GM12878 (cell line): ENCODE results near the gene MPC1. TPM values are rescaled to one million over a fixed set of nuclear protein-coding genes. Genes with fewer than 3 reads are reported as not detected.

Source experiments
- ATAC-seq: fragments of 200-7000 bp; cut with Tn5 transposase; 3 replicates; pipeline ENCODE4 v1.9.1; 2020; ENCODE audit warnings: mild to moderate bottlenecking, moderate library complexity
- BruUV-seq: library from RNA; stranded (reverse); fragments of 400-500 nt; replicated peaks from 2 replicates; lab custom pipeline; 2021; lab: Mats Ljungman, UMichigan
- CTCF ChIA-PET: fragments of 300-600 bp; sonication (Branson Sonifier 250); formaldehyde crosslinking; extraction: SDS; loops from one replicate; lab custom pipeline; 2021; ENCODE audit warnings: inconsistent platforms; lab: Yijun Ruan, JAX
- POLR2A ChIA-PET: fragments of 350-600 bp; formaldehyde crosslinking; extraction: SDS; loops from one replicate; lab custom pipeline; 2021; ENCODE audit warnings: inconsistent platforms; lab: Charles Lee
- RAD21 ChIA-PET: fragments of 300-600 bp; sonication (Branson Sonifier 250); formaldehyde crosslinking; loops from one replicate; lab custom pipeline; 2023; ENCODE audit warnings: antibody characterized with exemption; ENCODE audit not compliant: unreplicated experiment; lab: Charles Lee
- SMC1A ChIA-PET: fragments of 300-600 bp; sonication (Branson Sonifier 250); formaldehyde crosslinking; loops from one replicate; lab custom pipeline; 2023; ENCODE audit not compliant: unreplicated experiment, uncharacterized antibody; lab: Charles Lee
- DNase-seq: peaks from one replicate; pipeline ENCODE4 v3.0.0-alpha.2; 2011; ENCODE audit warnings: low read depth, low spot score
- FAIRE-seq: peaks from 3 replicates; lab custom pipeline; 2011; peaks lifted over from hg19 to GRCh38; lab: Jason Lieb, UNC
- H2AFZ ChIP-seq: 2 replicates; pipeline ENCODE4 v1.6.0; 2011; ENCODE audit warnings: low read depth, low read length, control low read depth; ENCODE audit not compliant: control insufficient read depth
- H3K27ac ChIP-seq: 2 replicates; pipeline ENCODE4 v1.5.1; 2011; ENCODE audit warnings: control low read depth; ENCODE audit not compliant: control insufficient read depth, insufficient read depth
- H3K27me3 ChIP-seq, 2 experiments: replicated peaks in 1 of 2; 2 replicates each; pipeline versions ENCODE4 v1.6.0 to v1.6.1; 2011; ENCODE audit warnings: low read length in 1 of 2; ENCODE audit not compliant: control insufficient read depth in 2 of 2, insufficient read depth in 2 of 2
- H3K36me3 ChIP-seq, 2 experiments: 2 replicates each; pipeline ENCODE4 v1.5.1; 2011; ENCODE audit warnings: low read length in 1 of 2; ENCODE audit not compliant: control insufficient read depth in 2 of 2, insufficient read depth in 2 of 2
- H3K4me1 ChIP-seq: 2 replicates; pipeline ENCODE4 v1.6.1; 2011; ENCODE audit warnings: mild to moderate bottlenecking, low read length, moderate library complexity, mixed read lengths; ENCODE audit not compliant: control insufficient read depth, insufficient read depth
- H3K4me2 ChIP-seq: 2 replicates; pipeline ENCODE4 v1.6.0; 2011; ENCODE audit warnings: control low read depth; ENCODE audit not compliant: control insufficient read depth, insufficient read depth
- H3K4me3 ChIP-seq: fragments of 200-600 bp; sonication (generic); 2 replicates; pipeline ENCODE4 v1.5.1; 2016
- H3K79me2 ChIP-seq: 2 replicates; pipeline ENCODE4 v1.6.0; 2011; ENCODE audit warnings: low read length; ENCODE audit not compliant: control insufficient read depth, insufficient read depth
- H3K9ac ChIP-seq: 2 replicates; pipeline ENCODE4 v1.8.0; 2011; ENCODE audit warnings: low read length, control low read depth, mixed read lengths; ENCODE audit not compliant: control insufficient read depth, insufficient read depth
- H3K9me3 ChIP-seq: replicated peaks from 3 replicates; pipeline ENCODE4 v1.5.1; 2011; ENCODE audit warnings: mild to moderate bottlenecking, low read length; ENCODE audit not compliant: control insufficient read depth, insufficient read depth
- H4K20me1 ChIP-seq: 2 replicates; pipeline ENCODE4 v1.6.0; 2011; ENCODE audit not compliant: control insufficient read depth, insufficient read depth
- CEBPB ChIP-seq, 2 experiments: fragments of 150-350 bp in 1 of 2; IDR thresholded peaks; 2 replicates each; pipeline ENCODE4 v1.6.1; 2012 to 2014; ENCODE audit warnings: low read depth in 2 of 2, low read length in 2 of 2, borderline replicate concordance in 1 of 2, inconsistent platforms in 1 of 2
- CUX1 ChIP-seq: IDR thresholded peaks from 2 replicates; pipeline ENCODE4 v1.6.1; 2012; ENCODE audit warnings: improper control_type of control experiment, low read depth, low read length; ENCODE audit not compliant: insufficient replicate concordance
- RBBP5 ChIP-seq: fragments of 200-600 bp; sonication (generic); conservative IDR thresholded peaks from 2 replicates; pipeline ENCODE4 v1.6.1; 2016
- SP1 ChIP-seq: IDR thresholded peaks from one replicate; pipeline ENCODE4 v1.6.1; 2011; ENCODE audit warnings: low read depth, low read length
- ZNF274 ChIP-seq: IDR thresholded peaks from one replicate; pipeline ENCODE4 v1.8.0; 2011; ENCODE audit not compliant: insufficient read length, insufficient read depth
- WGBS: methylation state at CpG from one replicate; pipeline ENCODE4 v1.1.6; 2016; ENCODE audit warnings: low lambda C conversion rate; ENCODE audit not compliant: insufficient replicate concordance, insufficient coverage; ENCODE audit errors: missing lambda C conversion rate; 5-methylcytosine and 5-hydroxymethylcytosine counted together
- in situ Hi-C: fragments of 300-500 bp; cut with MboI; formaldehyde crosslinking; loops from 9 replicates; pipeline ENCODE4 v1.14.3; 2018; ENCODE audit warnings: mixed read lengths
- intact Hi-C: fragments of 100-400 bp; cut with micrococcal nuclease; formaldehyde crosslinking; loops from one replicate; pipeline ENCODE4 v1.14.2; 2022; ENCODE audit not compliant: unreplicated experiment
- polyA plus RNA-seq, 11 experiments: library from polyadenylated mRNA; depleted of rRNA in 4 of 11; unstranded in 6 of 11; stranded (reverse) in 5 of 11; fragments of >200 nt; fragmentation: Nextera tagmentation in 4 of 11; fragmentation: Illumina TruSeq in 1 of 11; extraction: Ambion mirVana in 4 of 11; extraction: Trizol in 1 of 11; gene quantifications; 1 replicate in 1 of 11; 2 replicates in 10 of 11; pipeline versions ENCODE4 v1.2.1 to v1.2.3, GENCODE V29; 2011 to 2016; ENCODE audit warnings: inconsistent platforms in 2 of 11, missing spikeins in 2 of 11, low read depth in 1 of 11
- total RNA-seq, 4 experiments: library from RNA; depleted of rRNA in 3 of 4; stranded (reverse); fragments of >200 nt in 3 of 4; fragmentation: Illumina TruSeq in 1 of 4; extraction: Trizol in 1 of 4; gene quantifications; 2 replicates each; pipeline versions ENCODE4 v1.2.1 to v1.2.3, GENCODE V29; 2013 to 2021
- TF ChIP-seq, protein P1 (sequence below): IDR thresholded peaks from 2 replicates; pipeline ENCODE4 v1.6.1; 2011; ENCODE audit warnings: borderline replicate concordance, low read depth, mild to moderate bottlenecking, moderate library complexity, mixed read lengths, low read length; ENCODE audit not compliant: insufficient read depth; ENCODE audit errors: extremely low read length

The MPC1 gene
- total and polyA plus RNA-seq, 10 of the 15 experiments (the other 5 are each of a cell fraction or from before 2014, with no cell fraction given): 53.2 to 177 (median 78.8) TPM

GRCh38 chr6:166412911-166413384 is 30.2 kb upstream of the MPC1 start:
- DNase-seq (no peak), ATAC-seq (no peak), FAIRE-seq (no peak)
- H4K20me1 ChIP-seq: no peaks in the 10 kb centered on the region; the same call in 1 of the 2 replicates
- H2AFZ ChIP-seq: no peak overlapping the region
- H3K36me3 ChIP-seq: no peaks in the 10 kb centered on the region
- intact Hi-C loops (no loop called here), in situ Hi-C loops (no loop called here)
- no peak overlapping the region for H3K4me3 ChIP-seq
- H3K79me2 ChIP-seq: no peaks in the 10 kb centered on the region
- no peaks in the 10 kb centered on the region; the same call in 2 of the 3 replicates for H3K9me3 ChIP-seq
- WGBS: 46% methylated on average over 7 of the region's 13 CpGs
- peaks cover 6% of the 10 kb centered on the region for H3K4me1 ChIP-seq
- H3K9ac ChIP-seq: no peak overlapping the region
- ChIA-PET RAD21 (no interaction called here), SMC1A (no interaction called here), CTCF (no interaction called here), POLR2A (no interaction called here)
- TF ChIP-seq CEBPB (IDR thresholded peaks at IDR 0.05; ENCODE audit: borderline replicate concordance in 1 of 2, low read depth in 2 of 2, low read length in 2 of 2) (no peak), CUX1 (no peak), RBBP5 (no peak), SP1 (no peak), ZNF274 (no peak)
- TF ChIP-seq, protein P1, sequence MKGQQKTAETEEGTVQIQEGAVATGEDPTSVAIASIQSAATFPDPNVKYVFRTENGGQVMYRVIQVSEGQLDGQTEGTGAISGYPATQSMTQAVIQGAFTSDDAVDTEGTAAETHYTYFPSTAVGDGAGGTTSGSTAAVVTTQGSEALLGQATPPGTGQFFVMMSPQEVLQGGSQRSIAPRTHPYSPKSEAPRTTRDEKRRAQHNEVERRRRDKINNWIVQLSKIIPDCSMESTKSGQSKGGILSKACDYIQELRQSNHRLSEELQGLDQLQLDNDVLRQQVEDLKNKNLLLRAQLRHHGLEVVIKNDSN: peak; percentile 14
- no peak overlapping the region for H3K4me2 ChIP-seq
- BruUV-seq: no TSS peak
- H3K27me3 ChIP-seq: no peaks in the 10 kb centered on the region
- H3K27ac ChIP-seq: no peak overlapping the region
